Thyroid gland (tissue), 4 donors: Measurements from ENCODE around the gene OXNAD1.

Experiments
- POLR2A ChIP-seq, 2 donors: fragments of 450-650 bp; IDR thresholded peaks; one replicate each; pipeline ENCODE4 v1.6.1; 2017; ENCODE audit warnings: antibody characterized with exemption in 2 of 2, mild to moderate bottlenecking in 2 of 2, moderate library complexity in 1 of 2
- TF ChIP-seq, protein P1 (sequence below), 6 experiments: fragments of 200-600 bp in 3 of 6; fragments of 450-650 bp in 3 of 6; sonication (generic) in 3 of 6; IDR thresholded peaks; one replicate each; pipeline ENCODE4 v1.5.1; 2016 to 2019; ENCODE audit warnings: antibody characterized with exemption in 6 of 6, mild to moderate bottlenecking in 2 of 6, inconsistent platforms in 1 of 6, moderate library complexity in 1 of 6

DNA sequence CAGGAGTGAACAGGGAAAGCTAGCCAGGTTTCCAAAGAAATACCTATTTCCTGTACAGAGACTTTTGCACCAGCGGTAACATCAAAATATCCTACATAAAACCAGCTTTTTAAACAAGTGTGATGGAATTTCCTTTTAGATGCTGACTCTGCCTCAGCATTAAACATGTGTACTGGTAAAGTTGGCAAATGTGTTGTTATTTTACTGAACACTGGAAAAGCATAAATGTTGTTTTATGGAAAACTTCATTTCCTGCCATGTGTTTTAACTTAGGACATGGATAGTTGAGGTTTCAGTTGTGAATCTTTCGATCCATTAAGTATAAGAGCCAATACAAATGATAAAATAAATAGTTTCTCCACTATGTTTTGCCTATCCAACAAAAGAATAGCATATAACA is 15.7 kb downstream of the OXNAD1 start:
- TF ChIP-seq, protein P1, sequence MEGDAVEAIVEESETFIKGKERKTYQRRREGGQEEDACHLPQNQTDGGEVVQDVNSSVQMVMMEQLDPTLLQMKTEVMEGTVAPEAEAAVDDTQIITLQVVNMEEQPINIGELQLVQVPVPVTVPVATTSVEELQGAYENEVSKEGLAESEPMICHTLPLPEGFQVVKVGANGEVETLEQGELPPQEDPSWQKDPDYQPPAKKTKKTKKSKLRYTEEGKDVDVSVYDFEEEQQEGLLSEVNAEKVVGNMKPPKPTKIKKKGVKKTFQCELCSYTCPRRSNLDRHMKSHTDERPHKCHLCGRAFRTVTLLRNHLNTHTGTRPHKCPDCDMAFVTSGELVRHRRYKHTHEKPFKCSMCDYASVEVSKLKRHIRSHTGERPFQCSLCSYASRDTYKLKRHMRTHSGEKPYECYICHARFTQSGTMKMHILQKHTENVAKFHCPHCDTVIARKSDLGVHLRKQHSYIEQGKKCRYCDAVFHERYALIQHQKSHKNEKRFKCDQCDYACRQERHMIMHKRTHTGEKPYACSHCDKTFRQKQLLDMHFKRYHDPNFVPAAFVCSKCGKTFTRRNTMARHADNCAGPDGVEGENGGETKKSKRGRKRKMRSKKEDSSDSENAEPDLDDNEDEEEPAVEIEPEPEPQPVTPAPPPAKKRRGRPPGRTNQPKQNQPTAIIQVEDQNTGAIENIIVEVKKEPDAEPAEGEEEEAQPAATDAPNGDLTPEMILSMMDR (IDR thresholded peaks at IDR 0.05) = no peak
- TF ChIP-seq POLR2A (IDR thresholded peaks at IDR 0.05) = no peak
